HepG2 (cell line): ENCODE results near the gene ZNF142. TPM values are rescaled to one million over a fixed set of nuclear protein-coding genes. Genes with fewer than 3 reads are reported as not detected.

ENCODE experiments used
- CBX1 ChIP-seq: IDR thresholded peaks from one replicate; pipeline ENCODE4 v1.6.1; 2016; ENCODE audit warnings: antibody characterized with exemption, low read depth
- GATAD1 ChIP-seq: IDR thresholded peaks from 2 replicates; pipeline ENCODE4 v1.6.1; 2016; ENCODE audit warnings: missing genetic modification reagents, missing compliant biosample characterization
- HIC2 ChIP-seq: sonication (generic); formaldehyde crosslinking; IDR thresholded peaks from 2 replicates; pipeline ENCODE4 v1.9.0; 2022; ENCODE audit warnings: low read depth, missing genetic modification reagents
- HNRNPLL ChIP-seq: fragments of 200-400 bp; formaldehyde crosslinking; IDR thresholded peaks from 2 replicates; pipeline ENCODE4 v1.6.1; 2017; ENCODE audit warnings: mild to moderate bottlenecking, low read depth, low read length; ENCODE audit not compliant: poor library complexity, severe bottlenecking
- MED13 ChIP-seq: sonication (generic); formaldehyde crosslinking; IDR thresholded peaks from 2 replicates; pipeline ENCODE4 v1.5.0; 2020; ENCODE audit warnings: missing genetic modification reagents
- MXD4 ChIP-seq: IDR thresholded peaks from 2 replicates; pipeline ENCODE4 v1.6.1; 2016; ENCODE audit warnings: mild to moderate bottlenecking, missing biosample characterization, missing genetic modification reagents
- RBFOX2 ChIP-seq: fragments of 200-400 bp; formaldehyde crosslinking; IDR thresholded peaks from 2 replicates; pipeline ENCODE4 v1.6.1; 2017; ENCODE audit warnings: low read depth, mild to moderate bottlenecking, low read length
- RELA ChIP-seq: sonication (generic); formaldehyde crosslinking; IDR thresholded peaks from 2 replicates; pipeline ENCODE4 v1.4.0; 2020; ENCODE audit warnings: missing genetic modification reagents
- SCMH1 ChIP-seq: sonication (generic); formaldehyde crosslinking; IDR thresholded peaks from 2 replicates; pipeline ENCODE4 v1.9.0; 2021; ENCODE audit warnings: missing genetic modification reagents, mild to moderate bottlenecking, borderline replicate concordance
- TAF1 ChIP-seq: sonication (generic); formaldehyde crosslinking; IDR thresholded peaks from 2 replicates; pipeline ENCODE4 v1.4.0; 2020; ENCODE audit warnings: missing genetic modification reagents
- YEATS4 ChIP-seq: sonication (generic); formaldehyde crosslinking; IDR thresholded peaks from 2 replicates; pipeline ENCODE4 v1.4.0; 2020; ENCODE audit warnings: missing genetic modification reagents, borderline replicate concordance
- ZBTB33 ChIP-seq: sonication (generic); formaldehyde crosslinking; IDR thresholded peaks from 2 replicates; pipeline ENCODE4 v1.4.0; 2020; ENCODE audit warnings: missing genetic modification reagents
- ZBTB46 ChIP-seq: sonication (generic); formaldehyde crosslinking; IDR thresholded peaks from 2 replicates; pipeline ENCODE4 v1.4.0; 2020; ENCODE audit warnings: mild to moderate bottlenecking, missing genetic modification reagents, borderline replicate concordance
- ZFP41 ChIP-seq: sonication (generic); formaldehyde crosslinking; IDR thresholded peaks from 2 replicates; pipeline ENCODE4 v1.4.0; 2020; ENCODE audit warnings: mild to moderate bottlenecking, missing genetic modification reagents, borderline replicate concordance
- ZNF263 ChIP-seq: sonication (generic); formaldehyde crosslinking; IDR thresholded peaks from 2 replicates; pipeline ENCODE4 v1.4.0; 2020; ENCODE audit warnings: missing genetic modification reagents
- ZNF558 ChIP-seq: sonication (generic); formaldehyde crosslinking; IDR thresholded peaks from 2 replicates; pipeline ENCODE4 v1.9.0; 2022; ENCODE audit warnings: mild to moderate bottlenecking, missing genetic modification reagents, borderline replicate concordance
- ZNF720 ChIP-seq: sonication (generic); formaldehyde crosslinking; IDR thresholded peaks from 2 replicates; pipeline ENCODE4 v1.4.0; 2020; ENCODE audit warnings: missing genetic modification reagents
- ZNF781 ChIP-seq: sonication (generic); formaldehyde crosslinking; IDR thresholded peaks from 2 replicates; pipeline ENCODE4 v1.5.1; 2020; ENCODE audit warnings: borderline replicate concordance, mild to moderate bottlenecking, missing genetic modification reagents; ENCODE audit errors: not compliant biosample characterization
- polyA plus RNA-seq, 8 experiments: library from polyadenylated mRNA; depleted of rRNA in 3 of 8; stranded (reverse) in 7 of 8; unstranded in 1 of 8; fragments of >200 nt; fragmentation: Illumina TruSeq in 4 of 8; extraction: Trizol in 4 of 8; gene quantifications; 2 replicates each; pipeline versions ENCODE4 v1.2.1 to v1.2.3, GENCODE V29; 2011 to 2016; ENCODE audit warnings: low read depth in 4 of 8, missing spikeins in 1 of 8, mixed read lengths in 1 of 8; ENCODE audit not compliant: insufficient read depth in 1 of 8
- total RNA-seq, 5 experiments: library from RNA; depleted of rRNA; stranded (reverse); fragments of >200 nt; fragmentation: Illumina TruSeq; extraction: Trizol; gene quantifications; 2 replicates each; pipeline ENCODE4 v1.2.3, GENCODE V29; 2016; ENCODE audit warnings: low read depth in 1 of 5
- TF ChIP-seq, protein P1 (sequence below): sonication (generic); formaldehyde crosslinking; IDR thresholded peaks from 2 replicates; pipeline ENCODE4 v1.8.1; 2023; ENCODE audit warnings: mild to moderate bottlenecking, missing genetic modification reagents

ZNF142 gene
- total and polyA plus RNA-seq, 2 of the 13 experiments (the other 11 are each of a cell fraction or from before 2014, with no cell fraction given) = 4.8 to 11.4 TPM

DNA sequence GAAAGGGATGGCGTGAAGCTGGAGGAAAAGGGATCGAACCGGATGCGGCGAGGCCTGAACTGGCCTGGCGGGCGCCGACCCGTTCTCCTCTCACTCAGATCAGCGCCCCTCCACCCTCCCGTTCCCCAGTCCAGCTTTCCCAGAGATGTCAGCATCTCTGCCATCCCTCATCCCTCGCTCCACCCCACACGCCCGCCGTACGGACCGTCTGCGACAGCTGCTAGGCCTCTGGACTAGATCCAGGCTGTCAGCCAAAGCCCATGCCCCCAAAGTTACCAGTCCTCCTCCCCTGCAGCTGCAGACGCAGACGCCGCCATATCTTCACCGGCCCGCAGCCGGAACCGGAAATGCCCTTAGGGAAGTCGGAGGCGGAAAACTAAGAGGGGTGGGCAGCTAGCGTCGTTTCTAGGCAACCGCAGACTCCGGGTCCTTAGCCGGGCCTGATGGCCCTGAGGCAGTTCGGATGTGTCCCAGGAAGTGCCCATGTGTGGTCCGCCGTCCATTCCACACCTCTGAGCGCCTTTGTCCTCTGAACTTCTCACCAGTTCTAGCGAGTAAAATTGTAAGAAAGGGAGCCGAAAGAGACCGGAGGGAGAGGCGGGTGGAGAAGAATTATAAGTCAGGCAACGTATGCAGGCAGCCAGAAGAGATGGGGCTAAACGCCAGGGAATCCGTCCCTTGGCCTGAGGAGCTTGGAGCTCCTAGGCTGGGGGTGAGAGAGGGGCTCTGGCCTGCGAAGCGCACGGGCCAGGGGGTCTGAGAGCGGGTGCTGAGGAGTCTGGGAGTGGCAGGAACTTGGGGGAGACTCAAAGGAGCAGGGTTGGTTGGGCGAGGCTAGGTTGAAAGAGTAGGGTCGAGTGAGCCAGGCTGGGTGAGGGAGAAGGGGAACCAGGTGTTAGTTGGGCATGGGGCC, 12.5 kb upstream of the ZNF142 start, which contains the start of the genes RNF25 and STK36 (continued):
- TF ChIP-seq YEATS4 (peak; percentile 84), ZBTB46 (no peak), CBX1 (no peak), RELA (CRISPR knock-in tag) (no peak; the same call in 1 of the 2 replicates), HNRNPLL (peak; percentile 95), ZNF558 (CRISPR knock-in tag) (no peak), GATAD1 (CRISPR knock-in tag) (peak; percentile 97), RBFOX2 (peak; percentile 71), TAF1 (CRISPR knock-in tag) (peak; percentile 92), MED13 (CRISPR knock-in tag) (0 out of 2 replicates have a peak, but pooled peaks have one; percentile 56), ZNF263 (CRISPR knock-in tag) (peak; percentile 23; the same call in 1 of the 2 replicates), ZNF781 (no peak), SCMH1 (CRISPR knock-in tag) (no peak), MXD4 (CRISPR knock-in tag) (peak; percentile 82), ZFP41 (CRISPR knock-in tag) (peak; percentile 41; the same call in 1 of the 2 replicates), ZBTB33 (CRISPR knock-in tag) (no peak), HIC2 (CRISPR knock-in tag) (no peak; the same call in 1 of the 2 replicates), ZNF720 (no peak)
- TF ChIP-seq, protein P1, sequence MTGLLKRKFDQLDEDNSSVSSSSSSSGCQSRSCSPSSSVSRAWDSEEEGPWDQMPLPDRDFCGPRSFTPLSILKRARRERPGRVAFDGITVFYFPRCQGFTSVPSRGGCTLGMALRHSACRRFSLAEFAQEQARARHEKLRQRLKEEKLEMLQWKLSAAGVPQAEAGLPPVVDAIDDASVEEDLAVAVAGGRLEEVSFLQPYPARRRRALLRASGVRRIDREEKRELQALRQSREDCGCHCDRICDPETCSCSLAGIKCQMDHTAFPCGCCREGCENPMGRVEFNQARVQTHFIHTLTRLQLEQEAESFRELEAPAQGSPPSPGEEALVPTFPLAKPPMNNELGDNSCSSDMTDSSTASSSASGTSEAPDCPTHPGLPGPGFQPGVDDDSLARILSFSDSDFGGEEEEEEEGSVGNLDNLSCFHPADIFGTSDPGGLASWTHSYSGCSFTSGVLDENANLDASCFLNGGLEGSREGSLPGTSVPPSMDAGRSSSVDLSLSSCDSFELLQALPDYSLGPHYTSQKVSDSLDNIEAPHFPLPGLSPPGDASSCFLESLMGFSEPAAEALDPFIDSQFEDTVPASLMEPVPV (CRISPR knock-in tag) = peak; percentile 96
